GM19467 (cell line): ENCODE results near the gene CHST10.
"Not testable (repeated sequence)": the region's sequence is repeated elsewhere in the genome, so short reads cannot be mapped to it uniquely, and the experiment has no call there.

Source experiments
- ATAC-seq: cut with Tn5 transposase; IDR thresholded peaks from one replicate; pipeline ENCODE4 v1.9.1; 2021; ENCODE audit warnings: mild to moderate bottlenecking, moderate library complexity; ENCODE audit not compliant: unreplicated experiment

The CHST10 gene

DNA sequence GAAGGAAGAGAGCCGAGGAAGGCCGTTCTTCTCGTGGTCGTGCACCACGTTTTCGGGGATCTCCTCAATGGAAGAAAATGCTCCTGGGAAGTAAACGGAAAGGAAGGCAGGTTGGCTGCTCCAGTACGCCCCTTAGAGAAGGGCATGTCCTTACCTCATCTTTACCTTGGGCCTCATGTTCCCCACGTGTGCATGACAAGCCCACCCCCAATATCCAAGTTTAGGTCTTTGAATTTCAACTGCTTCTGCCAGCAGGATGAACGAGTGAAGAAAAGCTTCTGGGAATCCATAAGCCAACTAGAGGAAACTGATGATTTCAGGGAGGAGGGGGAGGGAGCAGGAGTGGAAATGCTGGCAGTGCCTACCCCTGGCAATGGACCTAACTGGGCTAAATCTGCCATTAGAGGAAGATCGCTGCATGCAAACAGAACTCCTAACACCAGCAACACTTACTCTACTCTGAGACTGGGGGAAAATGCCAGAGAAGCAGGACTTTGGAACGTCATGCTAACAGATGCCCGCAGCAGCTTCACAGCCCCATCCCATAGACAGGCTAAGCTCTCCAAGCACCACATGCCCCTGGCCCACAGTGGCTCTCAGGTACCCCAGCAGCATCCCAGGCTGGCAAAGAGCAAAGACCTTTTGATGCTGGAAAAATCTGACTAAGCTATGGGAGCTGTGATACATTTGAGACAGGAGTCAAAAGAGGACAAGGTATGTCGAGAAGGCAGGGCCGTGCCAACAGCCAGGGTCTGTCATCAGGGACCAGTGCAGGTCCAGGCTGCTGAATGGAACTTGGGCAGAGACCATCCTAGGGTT, 21.7 kb downstream of the CHST10 start:
- ATAC-seq: no peak

DNA sequence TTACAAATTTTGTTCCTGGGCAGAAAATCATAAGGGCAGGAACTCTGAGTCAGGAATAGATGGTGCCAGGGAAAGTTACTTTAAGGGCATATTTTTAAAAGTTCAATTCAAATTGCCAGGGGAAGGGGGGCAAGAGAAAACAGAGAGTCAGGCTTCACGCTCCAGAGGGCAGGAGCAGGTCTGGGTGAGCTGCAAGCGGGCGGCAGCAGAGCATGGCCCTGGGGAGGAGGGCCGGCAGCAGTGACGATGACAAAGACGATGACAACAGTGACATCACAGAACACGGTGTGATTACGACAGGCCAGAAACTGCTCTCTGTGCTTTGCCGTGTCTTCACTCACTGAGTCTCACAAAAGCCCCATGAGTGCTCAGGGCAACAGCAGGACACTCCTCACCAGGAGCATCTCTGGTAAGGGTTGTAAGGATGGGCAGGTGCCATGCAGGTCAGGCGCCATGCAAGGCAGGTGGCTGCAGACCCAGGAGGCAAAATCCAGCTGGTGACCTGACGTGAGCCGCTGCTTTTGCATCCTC, 23.3 kb downstream of the CHST10 start:
- ATAC-seq: peak; percentile 53

DNA sequence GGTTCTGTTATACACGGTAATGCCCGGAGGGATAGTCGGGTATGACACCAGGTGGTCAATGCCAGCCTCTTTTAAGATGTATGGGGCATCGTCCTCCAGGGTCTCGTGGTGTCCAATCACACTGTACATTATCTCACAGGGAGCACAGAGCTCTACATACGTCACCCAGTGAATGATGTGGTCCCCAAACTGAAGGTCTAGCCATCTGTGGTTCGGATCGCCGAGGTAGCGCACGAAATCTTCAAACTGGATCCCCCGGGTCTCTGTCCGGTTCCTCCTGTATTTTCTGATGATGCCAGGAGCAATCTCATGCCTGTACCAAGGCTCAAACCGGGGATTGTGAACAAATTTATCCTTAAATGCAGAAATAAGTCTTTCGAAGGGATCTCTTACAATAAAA, 24.1 kb downstream of the CHST10 start:
- ATAC-seq: no peak

DNA sequence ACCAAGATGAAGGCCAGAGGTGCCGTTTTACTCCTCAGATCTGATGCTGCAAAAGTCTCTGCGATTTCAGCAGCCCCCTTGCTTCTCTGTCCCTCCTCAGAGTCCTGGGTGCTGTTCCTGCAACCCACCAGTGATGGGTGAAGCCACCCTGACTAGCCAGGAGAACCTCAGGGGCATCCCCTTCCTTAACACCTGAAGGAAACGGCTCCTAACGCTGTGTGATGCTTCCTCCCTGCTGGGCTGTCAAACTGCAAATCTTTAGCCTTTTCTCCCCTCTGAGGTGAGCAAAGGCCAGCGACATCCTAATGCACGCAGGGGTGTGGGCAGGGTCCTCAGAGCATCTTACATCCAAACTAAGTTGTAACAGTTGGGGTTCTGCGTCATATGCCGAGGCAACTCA, 24.8 kb downstream of the CHST10 start:
- no peak for ATAC-seq

DNA sequence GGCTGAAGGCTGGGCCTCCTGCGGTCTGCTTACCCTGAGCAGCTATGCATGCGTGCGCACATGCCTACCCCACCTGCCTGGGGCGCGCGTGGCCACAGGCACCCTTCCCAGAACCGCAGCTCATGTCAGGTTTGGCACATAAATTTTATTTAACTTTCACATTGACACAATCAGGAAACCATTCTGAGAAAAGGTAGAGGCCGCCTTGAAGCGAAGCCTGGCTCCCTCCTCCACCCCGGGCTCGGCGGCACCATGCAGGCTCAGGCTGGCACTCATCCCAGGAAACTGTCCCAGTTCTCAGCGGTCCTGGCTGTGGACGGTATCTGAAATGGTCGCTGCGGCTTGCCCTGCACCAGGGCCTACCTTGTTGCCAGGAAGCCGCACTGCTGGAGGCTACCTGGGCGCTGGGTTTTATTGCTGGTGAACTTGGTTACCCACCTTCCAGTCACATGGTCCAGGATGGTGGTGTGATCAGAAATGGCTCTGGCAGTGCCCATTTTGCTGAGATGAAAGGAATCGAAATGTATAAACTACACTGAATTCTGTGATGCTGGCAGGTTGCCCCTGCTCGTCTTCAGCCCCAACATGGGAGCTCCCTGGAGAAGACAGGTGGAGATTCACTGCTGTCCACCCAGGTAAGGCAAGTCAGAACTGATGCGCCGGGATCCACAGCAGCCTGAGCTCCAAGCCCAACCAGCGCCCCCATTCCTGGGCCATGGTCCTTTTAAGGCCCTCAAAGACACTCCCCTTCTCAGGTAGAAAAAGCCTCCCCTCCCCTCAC, 25.5 kb downstream of the CHST10 start:
- ATAC-seq: no peak

DNA sequence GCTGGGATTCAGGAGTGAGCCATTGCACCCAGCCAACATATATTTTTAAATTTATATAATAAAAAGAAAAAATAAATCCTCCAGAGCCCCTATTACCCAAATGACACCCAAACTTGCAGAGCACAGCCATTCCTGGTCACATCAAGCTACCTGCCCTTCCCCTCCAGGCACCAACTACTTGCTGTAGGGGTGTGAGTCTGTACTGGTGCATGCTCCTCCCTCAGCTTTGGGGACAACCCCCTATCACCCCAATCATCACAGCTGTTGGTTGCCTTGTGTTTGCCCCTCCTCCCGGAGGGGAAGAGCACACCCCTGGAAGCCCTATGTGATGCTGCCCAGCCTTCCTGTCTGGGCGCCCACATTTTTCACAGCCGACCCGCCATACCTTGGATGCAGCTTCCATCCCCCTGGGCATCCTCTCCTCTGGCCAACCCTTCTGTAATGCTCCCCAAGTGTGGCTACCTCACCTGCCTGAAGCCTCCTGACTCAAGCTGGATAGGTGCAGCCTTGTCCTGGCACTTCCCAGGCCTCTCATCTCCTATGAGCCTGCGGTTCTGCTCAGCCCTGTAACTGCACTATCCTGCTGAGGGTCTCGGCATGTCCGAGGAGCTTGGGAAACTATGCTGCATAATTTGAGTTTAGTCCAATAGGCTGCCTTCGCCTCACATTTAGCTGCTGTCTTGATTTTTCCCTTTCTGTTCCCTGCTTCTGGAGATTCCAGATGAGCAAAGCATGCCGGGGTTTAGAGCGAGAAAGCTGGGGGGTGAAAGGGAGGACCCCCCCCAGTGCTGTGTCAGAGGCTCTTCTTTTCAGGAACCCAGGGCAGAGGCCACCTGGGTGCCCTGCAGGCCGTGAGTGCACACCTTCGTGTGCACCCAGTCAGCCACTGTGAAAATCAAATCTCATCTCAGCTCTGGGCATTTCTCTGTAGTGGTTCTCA, 27.2 kb downstream of the CHST10 start:
- no peak for ATAC-seq

DNA sequence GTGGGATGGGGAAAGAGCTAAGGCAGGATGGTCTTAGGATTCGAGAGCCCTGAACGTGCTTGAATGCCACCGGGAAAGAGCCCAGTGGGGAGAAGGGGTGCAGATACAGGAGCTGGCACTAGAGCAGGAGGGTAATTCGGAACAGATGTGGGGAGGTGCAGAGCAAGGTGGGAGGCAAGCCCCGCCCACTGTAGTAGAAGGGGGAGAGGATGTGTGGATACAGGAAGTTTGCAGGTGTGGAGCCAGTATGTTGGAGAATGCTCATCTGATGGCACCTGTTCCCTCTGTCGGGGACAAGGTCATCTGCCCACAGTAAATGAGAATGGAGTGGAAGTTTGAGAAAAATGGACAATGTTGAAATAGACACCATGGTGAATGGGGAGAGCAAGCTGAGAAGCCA, 28.8 kb downstream of the CHST10 start:
- ATAC-seq: no peak

DNA sequence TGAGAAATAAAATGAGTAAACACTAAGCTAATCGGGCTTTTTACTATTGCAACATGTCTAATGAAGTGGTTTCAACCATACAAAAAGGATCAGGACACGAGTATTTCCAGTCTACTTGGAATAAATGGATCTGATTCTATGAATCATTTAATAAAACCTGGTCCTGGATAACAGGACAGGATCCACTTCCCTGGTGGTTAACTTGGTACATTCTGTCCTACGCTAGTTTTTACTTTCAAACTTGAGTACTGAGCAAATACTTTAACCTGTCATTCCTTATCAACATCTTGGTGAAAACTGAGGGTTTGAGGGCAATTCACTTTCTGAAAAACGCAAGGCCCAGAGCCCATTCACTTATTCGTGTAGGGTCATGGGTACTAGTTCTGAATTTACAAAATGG, 33.5 kb downstream of the CHST10 start:
- ATAC-seq: no peak

DNA sequence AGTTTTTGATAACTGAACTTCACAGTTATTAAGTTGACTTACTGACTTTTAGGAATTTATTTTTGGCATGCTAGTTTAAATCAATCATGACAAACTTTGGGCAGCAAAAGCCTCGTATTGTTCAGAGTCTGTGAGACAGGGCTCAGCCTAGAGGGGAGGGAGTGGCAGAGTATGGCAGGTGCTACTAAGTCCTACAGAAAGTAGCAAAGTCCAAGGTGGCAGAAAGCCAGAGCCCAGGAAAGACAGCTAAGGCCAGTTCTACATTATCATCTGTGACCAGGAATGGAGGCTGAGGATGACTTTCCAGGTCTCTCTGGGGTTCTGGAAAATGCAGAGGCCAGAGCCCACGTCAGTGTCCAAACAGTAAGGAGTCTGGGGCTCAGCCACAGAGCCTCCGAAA, 34.2 kb downstream of the CHST10 start:
- ATAC-seq: no peak

DNA sequence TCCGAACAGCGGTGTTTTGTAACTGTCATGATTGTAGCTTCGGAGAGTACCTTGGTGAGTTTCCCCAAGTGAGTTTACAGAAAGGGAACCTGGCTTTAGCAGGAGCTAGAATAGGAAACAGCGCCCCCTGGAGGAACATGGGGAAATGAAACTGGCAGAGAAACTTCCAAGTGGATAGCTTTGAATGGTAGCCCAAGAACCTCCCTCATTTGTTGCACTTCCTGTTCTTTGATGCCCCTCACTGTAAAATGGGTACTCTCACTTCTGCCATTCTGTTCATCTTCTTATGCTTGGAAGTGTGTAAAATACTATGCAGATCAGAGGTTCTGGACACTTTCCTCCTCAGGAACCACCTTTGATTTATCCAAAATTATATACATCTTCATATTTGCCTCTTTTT, 36.2 kb downstream of the CHST10 start:
- ATAC-seq: peak; percentile 50

DNA sequence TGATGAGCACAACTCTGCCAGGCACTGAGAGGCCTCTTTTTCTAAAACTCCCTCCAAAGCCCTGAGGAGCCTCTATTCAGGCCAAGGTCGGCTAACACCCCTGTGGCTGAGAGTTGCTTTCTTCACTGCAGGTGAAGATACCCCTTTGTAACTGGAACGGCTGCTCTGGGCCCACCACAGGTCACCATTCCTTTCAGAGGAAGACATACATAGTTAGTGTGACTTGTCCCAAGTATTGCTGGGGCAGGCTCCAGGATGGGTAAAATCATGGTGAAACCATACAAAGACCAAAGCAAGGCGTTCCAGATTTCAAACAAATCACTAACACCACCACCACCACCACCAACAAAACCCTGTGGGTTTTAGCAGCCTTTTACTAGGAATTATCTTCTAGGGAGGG, 36.8 kb downstream of the CHST10 start:
- ATAC-seq: no peak

DNA sequence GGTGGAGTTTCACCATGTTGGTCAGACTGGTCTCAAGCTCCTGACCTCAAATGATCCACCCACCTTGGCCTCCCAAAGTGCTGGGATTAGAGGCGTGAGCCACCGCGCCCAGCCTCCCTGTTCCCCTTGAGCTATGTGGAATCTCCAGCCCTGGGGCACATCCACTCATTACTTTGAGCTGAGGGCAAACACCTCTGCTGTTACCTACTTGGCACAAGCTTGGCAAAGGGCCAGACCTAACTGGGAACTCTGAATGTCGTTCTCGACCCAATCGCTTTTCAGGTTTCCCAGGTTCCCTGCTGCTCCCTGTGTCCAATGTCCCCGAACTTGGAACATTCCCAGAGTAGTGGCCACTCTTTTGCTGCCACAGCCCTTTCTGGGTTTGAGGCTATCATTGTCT, 40.6 kb downstream of the CHST10 start:
- no peak for ATAC-seq

DNA sequence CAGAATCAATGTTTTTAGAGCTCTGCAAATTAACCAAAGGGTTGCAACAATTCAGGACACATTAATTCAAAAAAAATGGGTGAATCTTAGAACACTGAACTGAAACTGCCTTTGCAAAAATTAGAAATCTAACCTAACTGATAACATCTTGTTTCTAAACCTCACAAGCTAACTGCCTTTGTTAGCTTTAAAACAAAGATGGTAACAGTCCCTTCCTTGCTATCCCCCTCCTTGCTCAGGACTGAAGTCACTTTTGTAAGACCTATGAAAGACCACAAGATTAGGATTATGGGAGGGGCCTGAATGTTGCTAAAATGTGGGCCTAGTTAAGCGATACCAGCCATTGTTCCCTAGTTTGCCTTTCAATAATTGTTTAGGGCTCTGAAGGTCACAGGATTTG, 50.3 kb downstream of the CHST10 start:
- ATAC-seq: no peak

DNA sequence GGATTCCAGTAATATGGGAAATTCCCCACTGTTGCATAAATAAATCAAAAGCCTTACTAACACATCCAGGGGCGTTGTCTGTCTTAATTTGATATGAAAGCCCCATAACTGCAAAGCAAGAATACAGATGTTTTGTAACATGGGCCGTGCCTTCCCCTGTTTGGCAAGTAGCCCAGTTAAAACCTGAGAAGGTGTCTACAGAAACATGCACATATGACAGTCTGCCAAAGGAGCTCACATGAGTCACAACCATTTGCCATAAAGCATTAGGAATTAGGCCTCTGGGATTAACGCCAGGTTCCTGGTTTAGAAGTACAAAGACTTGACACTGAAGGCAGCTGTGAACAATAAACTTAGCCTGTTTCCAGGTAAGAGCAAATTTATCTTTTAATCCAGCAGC, 52.0 kb downstream of the CHST10 start:
- no peak for ATAC-seq

DNA sequence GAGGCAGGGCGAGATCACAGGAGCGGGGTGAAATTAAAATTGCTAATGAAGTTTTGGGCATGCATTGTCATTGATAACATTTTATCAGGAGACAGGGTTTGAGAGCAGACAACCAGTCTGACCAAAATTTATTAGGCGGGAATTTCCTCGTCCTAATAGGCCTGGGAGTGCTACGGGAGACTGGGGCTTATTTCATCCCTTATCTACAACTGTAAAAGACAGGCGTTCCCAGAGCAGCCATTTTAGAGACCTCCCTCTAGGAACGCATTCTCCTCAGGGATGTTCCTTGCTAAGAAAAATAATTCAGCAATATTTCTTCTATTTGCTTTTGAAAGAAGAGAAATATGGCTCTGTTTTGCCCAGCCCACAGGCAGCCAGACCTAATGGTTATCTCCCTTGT, 55.2 kb downstream of the CHST10 start:
- not testable (repeated sequence) for ATAC-seq

DNA sequence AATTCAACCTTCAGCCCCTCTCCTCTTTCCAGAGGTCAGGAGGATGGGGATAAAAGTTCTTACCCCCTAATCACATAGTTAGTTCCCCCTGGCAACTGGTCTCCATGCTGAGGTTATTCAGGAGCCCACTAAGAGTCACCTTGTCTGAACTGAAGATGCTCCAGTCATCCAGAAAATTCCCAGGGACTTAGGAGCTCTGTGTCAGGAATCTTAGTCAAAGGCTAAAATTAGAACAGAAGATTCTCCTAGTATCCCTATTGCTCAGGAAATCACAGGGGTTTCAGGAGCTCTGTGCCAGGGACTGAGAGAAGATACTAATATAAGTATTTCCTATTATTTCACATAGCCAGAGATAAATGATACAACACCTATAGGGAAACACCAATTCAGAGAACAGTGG, 57.9 kb downstream of the CHST10 start:
- no peak for ATAC-seq

DNA sequence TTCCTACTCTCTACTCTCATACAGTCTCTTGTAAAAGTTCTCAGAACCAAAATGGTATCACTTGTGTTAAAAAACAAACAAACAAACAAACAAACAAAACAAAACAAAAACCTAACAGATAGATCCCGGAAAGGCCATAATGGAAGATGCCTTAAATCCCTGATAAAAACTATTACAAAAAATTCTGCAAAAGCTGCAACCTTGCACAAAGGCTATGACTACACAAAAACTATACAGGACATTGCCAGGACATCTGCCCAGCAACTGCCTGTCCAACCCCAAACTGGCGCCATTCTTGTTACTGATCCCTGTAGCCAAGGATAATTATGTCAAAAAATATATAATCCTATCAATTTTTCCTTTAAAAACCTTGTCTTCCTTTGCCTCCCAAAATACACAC, 58.9 kb downstream of the CHST10 start:
- no peak for ATAC-seq

DNA sequence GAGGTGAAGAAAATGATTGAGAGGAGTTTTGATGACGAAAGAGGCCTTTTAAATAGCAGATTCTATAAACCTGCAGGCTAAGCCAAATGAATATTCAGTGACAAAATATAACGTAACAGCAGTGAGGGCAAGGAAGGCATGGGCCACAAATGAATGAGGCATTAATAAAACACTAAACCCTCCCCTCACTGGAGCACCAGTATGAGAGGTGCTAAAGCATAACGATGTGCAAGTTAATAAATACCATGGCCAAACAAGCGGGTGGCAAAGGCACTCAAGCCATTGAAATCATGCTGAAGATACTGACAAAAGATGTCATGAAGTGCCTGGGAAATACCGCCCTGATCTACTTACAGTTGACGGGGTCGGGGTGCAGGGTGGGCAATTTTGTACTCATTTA, 64.9 kb downstream of the CHST10 start:
- ATAC-seq: no peak

DNA sequence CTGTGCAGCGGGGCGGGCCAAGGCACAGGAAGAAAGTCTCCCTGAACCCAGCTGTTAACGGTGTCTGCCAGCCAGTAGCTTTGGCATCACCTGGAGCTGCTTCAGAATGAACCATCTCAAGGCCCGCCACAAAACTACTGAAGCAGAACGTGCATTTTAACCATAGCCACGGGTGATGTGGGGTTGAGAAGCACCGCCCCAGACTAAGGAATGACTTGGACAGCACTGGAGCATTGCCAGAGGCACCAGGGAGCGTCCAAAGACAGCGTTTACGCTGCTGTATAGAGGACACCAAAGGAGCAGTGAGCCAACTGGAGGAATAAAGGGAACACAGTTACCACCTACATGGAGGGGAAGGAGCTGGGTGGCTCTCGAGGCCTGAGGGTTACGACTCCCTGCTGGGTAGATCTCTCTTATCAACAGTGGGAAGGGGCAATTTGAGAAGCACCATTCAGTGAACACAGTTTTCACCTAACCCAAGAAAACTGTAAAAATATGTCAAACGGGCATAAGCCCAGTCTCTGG, 66.7 kb downstream of the CHST10 start:
- ATAC-seq: no peak

DNA sequence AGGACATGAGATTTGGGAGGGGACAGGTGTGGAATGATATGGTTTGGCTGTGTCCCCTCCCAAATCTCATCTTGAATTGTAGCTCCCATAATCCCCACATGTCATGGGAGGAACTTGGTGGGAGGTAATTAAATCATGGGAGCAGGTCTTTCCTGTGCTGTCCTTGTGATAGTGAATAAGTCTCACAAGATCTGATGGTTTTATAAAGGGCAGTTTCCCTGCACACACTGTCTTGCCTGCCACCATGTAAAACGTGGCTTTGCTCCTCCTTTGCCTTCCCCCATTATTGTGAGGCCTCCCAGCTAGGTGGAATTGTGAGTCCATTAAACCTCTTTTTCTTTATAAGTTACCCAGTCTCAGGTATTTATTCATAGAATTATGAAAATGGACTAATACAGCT, 72.3 kb downstream of the CHST10 start:
- ATAC-seq: not testable (repeated sequence)

DNA sequence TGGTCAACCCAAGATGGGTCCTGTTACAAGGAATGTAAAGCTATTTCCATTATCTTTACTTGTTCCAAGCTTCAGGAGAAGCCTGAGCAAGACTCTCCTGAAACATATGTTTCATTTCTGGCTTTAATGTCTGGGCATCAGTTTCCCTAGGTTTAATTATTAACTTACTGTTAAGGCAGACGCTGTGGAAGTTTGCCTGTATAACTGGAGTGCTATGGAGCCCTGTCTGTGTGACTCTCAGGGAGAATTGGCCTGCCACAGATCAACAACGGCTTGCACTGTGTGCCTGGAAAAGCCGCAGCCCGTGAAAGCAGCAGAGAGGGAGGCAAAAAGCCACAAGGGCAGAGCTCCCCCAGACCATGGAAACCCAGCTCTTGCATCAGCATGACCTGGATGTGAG, 73.0 kb downstream of the CHST10 start:
- no peak for ATAC-seq
